A549 (cell line): ENCODE data around the gene ICAM4. TPM values are rescaled to one million over a fixed set of nuclear protein-coding genes. Genes with fewer than 3 reads are reported as not detected.
A peak's percentile ranks its signal among the peaks of the same experiment; 100 is the strongest.

ENCODE experiments used
- ATAC-seq, 2 experiments: fragments of 200-7000 bp in 1 of 2; fragments of >200 bp in 1 of 2; cut with Nextera tagmentation in 1 of 2; cut with Tn5 transposase in 1 of 2; 3 replicates each; pipeline versions ENCODE4 v1.8.0 to v1.9.1; 2018 to 2020; ENCODE audit warnings: mild to moderate bottlenecking in 1 of 2, moderate library complexity in 1 of 2
- CTCF ChIA-PET: fragments of 300-600 bp; sonication (Branson Sonifier 250); formaldehyde crosslinking; extraction: SDS; loops from one replicate; lab custom pipeline; 2021; ENCODE audit warnings: antibody characterized with exemption, inconsistent platforms; lab: Yijun Ruan, JAX
- POLR2A ChIA-PET: fragments of 350-600 bp; formaldehyde crosslinking; extraction: SDS; loops from one replicate; lab custom pipeline; 2021; ENCODE audit warnings: antibody characterized with exemption, inconsistent platforms; lab: Yijun Ruan, JAX
- DNase-seq, 2 experiments: peaks; one replicate each; pipeline versions ENCODE4 v3.0.0 to v3.0.0-alpha.2; 2011 to 2016; ENCODE audit warnings: low read depth in 1 of 2, low spot score in 1 of 2
- FAIRE-seq: peaks from 2 replicates; lab custom pipeline; 2011; peaks lifted over from hg19 to GRCh38; lab: Jason Lieb, UNC
- H3K27ac ChIP-seq, 2 experiments: fragments of >200 bp; sonication (Bioruptor Twin); formaldehyde crosslinking; 3 replicates each; pipeline ENCODE4 v1.5.1; 2016 to 2017
- H3K4me1 ChIP-seq: fragments of >200 bp; sonication (Bioruptor Twin); formaldehyde crosslinking; 3 replicates; pipeline ENCODE4 v1.6.1; 2016
- H3K4me2 ChIP-seq: fragments of >200 bp; sonication (Bioruptor Twin); formaldehyde crosslinking; 3 replicates; pipeline ENCODE4 v1.6.1; 2016
- H3K4me3 ChIP-seq: fragments of >200 bp; sonication (Bioruptor Twin); formaldehyde crosslinking; 3 replicates; pipeline ENCODE4 v1.5.1; 2016
- H3K9me3 ChIP-seq: fragments of >200 bp; sonication (Bioruptor Twin); formaldehyde crosslinking; 3 replicates; pipeline ENCODE4 v1.6.1; 2016
- BHLHE40 ChIP-seq: IDR thresholded peaks from 2 replicates; pipeline ENCODE4 v1.6.1; 2012; ENCODE audit warnings: low read depth, low read length, inconsistent platforms
- CEBPB ChIP-seq, 2 experiments: fragments of >200 bp in 1 of 2; sonication (Bioruptor Twin) in 1 of 2; formaldehyde crosslinking in 1 of 2; IDR thresholded peaks; 2 replicates each; pipeline ENCODE4 v1.6.1; 2012 to 2016
- CHD2 ChIP-seq: fragments of 150-350 bp; IDR thresholded peaks from 2 replicates; pipeline ENCODE4 v1.6.1; 2014; ENCODE audit warnings: low read length; ENCODE audit not compliant: partially characterized antibody
- EHF ChIP-seq: fragments of 250-450 bp; sonication (Bioruptor Pico); IDR thresholded peaks from 2 replicates; pipeline ENCODE4 v1.5.0; 2020; ENCODE audit warnings: mild to moderate bottlenecking
- ESRRA ChIP-seq: fragments of 150-350 bp; IDR thresholded peaks from 2 replicates; pipeline ENCODE4 v1.6.1; 2014; ENCODE audit warnings: mild to moderate bottlenecking, low read length, borderline replicate concordance
- FOSB ChIP-seq: fragments of 250-450 bp; sonication (Bioruptor Pico); IDR thresholded peaks from 2 replicates; pipeline ENCODE4 v1.5.0; 2020; ENCODE audit warnings: mild to moderate bottlenecking, moderate library complexity
- FOSL2 ChIP-seq, 2 experiments: fragments of 450-650 bp in 1 of 2; fragments of >200 bp in 1 of 2; sonication (Bioruptor Twin) in 1 of 2; formaldehyde crosslinking; IDR thresholded peaks; 2 replicates each; pipeline versions ENCODE4 v1.5.0 to v1.6.1; 2016 to 2020; ENCODE audit warnings: mild to moderate bottlenecking in 1 of 2, moderate library complexity in 1 of 2
- FOXS1 ChIP-seq: fragments of 250-450 bp; sonication (Bioruptor Pico); IDR thresholded peaks from 2 replicates; pipeline ENCODE4 v1.5.0; 2020; ENCODE audit warnings: mild to moderate bottlenecking, moderate library complexity
- GATA3 ChIP-seq: IDR thresholded peaks from 2 replicates; pipeline ENCODE4 v1.6.1; 2012; ENCODE audit warnings: borderline replicate concordance
- HDAC2 ChIP-seq: fragments of 200-600 bp; sonication (generic); IDR thresholded peaks from 2 replicates; pipeline ENCODE4 v1.6.1; 2016
- HOXA7 ChIP-seq: fragments of 250-450 bp; sonication (Bioruptor Pico); IDR thresholded peaks from 2 replicates; pipeline ENCODE4 v1.5.0; 2020; ENCODE audit warnings: mild to moderate bottlenecking, moderate library complexity
- HOXB13 ChIP-seq: fragments of 250-450 bp; sonication (Bioruptor Pico); IDR thresholded peaks from 2 replicates; pipeline ENCODE4 v1.5.0; 2020; ENCODE audit warnings: low read depth, mild to moderate bottlenecking, moderate library complexity
- JUNB ChIP-seq: fragments of >200 bp; sonication (Bioruptor Twin); formaldehyde crosslinking; IDR thresholded peaks from 2 replicates; pipeline ENCODE4 v1.6.1; 2016
- MAFK ChIP-seq: fragments of 450-650 bp; IDR thresholded peaks from 2 replicates; pipeline ENCODE4 v1.6.1; 2014; ENCODE audit not compliant: partially characterized antibody
- NFE2L2 ChIP-seq: fragments of 150-350 bp; conservative IDR thresholded peaks from 2 replicates; pipeline ENCODE4 v1.6.1; 2014; ENCODE audit warnings: low read length
- NR3C1 ChIP-seq: fragments of >200 bp; sonication (Bioruptor Twin); formaldehyde crosslinking; IDR thresholded peaks from 3 replicates; pipeline ENCODE4 v1.6.1; 2017
- POLR2A ChIP-seq: IDR thresholded peaks from 2 replicates; pipeline ENCODE4 v1.6.1; 2012; ENCODE audit warnings: mild to moderate bottlenecking, low read length
- POLR2AphosphoS2 ChIP-seq: conservative IDR thresholded peaks from 2 replicates; pipeline ENCODE4 v1.6.1; 2012; ENCODE audit warnings: low read length, improper control_type of control experiment, inconsistent platforms
- REST ChIP-seq: fragments of 200-600 bp; sonication (generic); IDR thresholded peaks from 2 replicates; pipeline ENCODE4 v1.6.1; 2016; ENCODE audit warnings: antibody characterized with exemption, mild to moderate bottlenecking, moderate library complexity
- RNF2 ChIP-seq: fragments of 200-600 bp; sonication (generic); IDR thresholded peaks from 2 replicates; pipeline ENCODE4 v1.6.1; 2016; ENCODE audit warnings: low read depth, mild to moderate bottlenecking, antibody characterized with exemption, moderate library complexity, borderline replicate concordance
- SMC3 ChIP-seq: fragments of >200 bp; sonication (Bioruptor Twin); formaldehyde crosslinking; IDR thresholded peaks from 3 replicates; pipeline ENCODE4 v1.6.1; 2018; ENCODE audit warnings: inconsistent platforms
- SREBF2 ChIP-seq: fragments of 450-650 bp; IDR thresholded peaks from 2 replicates; pipeline ENCODE4 v1.6.1; 2014; ENCODE audit warnings: mild to moderate bottlenecking, moderate library complexity
- ZNF302 ChIP-seq: fragments of 250-450 bp; sonication (Bioruptor Pico); IDR thresholded peaks from 2 replicates; pipeline ENCODE4 v1.9.0; 2021; ENCODE audit warnings: inconsistent platforms, mild to moderate bottlenecking, moderate library complexity
- WGBS: methylation state at CpG from one replicate; pipeline ENCODE4 v1.1.6; 2017; ENCODE audit errors: missing lambda C conversion rate; 5-methylcytosine and 5-hydroxymethylcytosine counted together
- polyA plus RNA-seq, 4 experiments: library from polyadenylated mRNA; depleted of rRNA in 3 of 4; stranded (reverse); fragments of >200 nt; fragmentation: RNase III in 1 of 4; extraction: RNeasy Plus Mini Kit Qiagen cat#74134 plus additional on column Dnase treatment in 1 of 4; gene quantifications; 2 replicates in 3 of 4; 3 replicates in 1 of 4; pipeline ENCODE4 v1.2.3, GENCODE V29; 2011 to 2017
- TF ChIP-seq, protein P1 (sequence below): fragments of 250-450 bp; sonication (Bioruptor Pico); IDR thresholded peaks from 2 replicates; pipeline ENCODE4 v1.5.0; 2020; ENCODE audit warnings: low read depth, mild to moderate bottlenecking, moderate library complexity
- TF ChIP-seq, protein P2 (sequence below): fragments of 250-450 bp; sonication (Bioruptor Pico); IDR thresholded peaks from 2 replicates; pipeline ENCODE4 v1.5.0; 2021; ENCODE audit warnings: mild to moderate bottlenecking, moderate library complexity, borderline replicate concordance
- TF ChIP-seq, protein P3 (sequence below): IDR thresholded peaks from 2 replicates; pipeline ENCODE4 v1.6.1; 2012

The ICAM4 gene
- polyA plus RNA-seq, 2 of the 4 experiments (the other 2 are of a cell fraction): not detected

- TF ChIP-seq CEBPB (IDR thresholded peaks at IDR 0.05): no peak
- TF ChIP-seq POLR2A: peak; percentile 52
- TF ChIP-seq HDAC2: no peak
- TF ChIP-seq, protein P1, sequence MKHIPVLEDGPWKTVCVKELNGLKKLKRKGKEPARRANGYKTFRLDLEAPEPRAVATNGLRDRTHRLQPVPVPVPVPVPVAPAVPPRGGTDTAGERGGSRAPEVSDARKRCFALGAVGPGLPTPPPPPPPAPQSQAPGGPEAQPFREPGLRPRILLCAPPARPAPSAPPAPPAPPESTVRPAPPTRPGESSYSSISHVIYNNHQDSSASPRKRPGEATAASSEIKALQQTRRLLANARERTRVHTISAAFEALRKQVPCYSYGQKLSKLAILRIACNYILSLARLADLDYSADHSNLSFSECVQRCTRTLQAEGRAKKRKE (CRISPR knock-in tag): no peak
- TF ChIP-seq SMC3: no peak
- TF ChIP-seq ZNF302 (CRISPR knock-in tag): no peak
- no peak for TF ChIP-seq FOXS1
- TF ChIP-seq, protein P2, sequence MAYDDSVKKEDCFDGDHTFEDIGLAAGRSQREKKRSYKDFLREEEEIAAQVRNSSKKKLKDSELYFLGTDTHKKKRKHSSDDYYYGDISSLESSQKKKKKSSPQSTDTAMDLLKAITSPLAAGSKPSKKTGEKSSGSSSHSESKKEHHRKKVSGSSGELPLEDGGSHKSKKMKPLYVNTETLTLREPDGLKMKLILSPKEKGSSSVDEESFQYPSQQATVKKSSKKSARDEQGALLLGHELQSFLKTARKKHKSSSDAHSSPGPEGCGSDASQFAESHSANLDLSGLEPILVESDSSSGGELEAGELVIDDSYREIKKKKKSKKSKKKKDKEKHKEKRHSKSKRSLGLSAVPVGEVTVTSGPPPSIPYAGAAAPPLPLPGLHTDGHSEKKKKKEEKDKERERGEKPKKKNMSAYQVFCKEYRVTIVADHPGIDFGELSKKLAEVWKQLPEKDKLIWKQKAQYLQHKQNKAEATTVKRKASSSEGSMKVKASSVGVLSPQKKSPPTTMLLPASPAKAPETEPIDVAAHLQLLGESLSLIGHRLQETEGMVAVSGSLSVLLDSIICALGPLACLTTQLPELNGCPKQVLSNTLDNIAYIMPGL (CRISPR knock-in tag): no peak
- TF ChIP-seq FOSL2 (IDR thresholded peaks at IDR 0.05): no peak
- peak; percentile 65 for TF ChIP-seq FOSL2 (CRISPR knock-in tag; IDR thresholded peaks at IDR 0.05)
- TF ChIP-seq FOSB: no peak
- no peak for TF ChIP-seq JUNB
- TF ChIP-seq HOXA7 (CRISPR knock-in tag): no peak
- peak; percentile 66 for TF ChIP-seq REST
- TF ChIP-seq NR3C1: no peak
- TF ChIP-seq EHF: no peak
- no peak for TF ChIP-seq BHLHE40
- no peak for TF ChIP-seq RNF2
- no peak for TF ChIP-seq MAFK
- no peak for TF ChIP-seq POLR2AphosphoS2
- TF ChIP-seq GATA3: 0 out of 2 replicates have a peak, but pooled peaks have one; percentile 44
- peak; percentile 56 for TF ChIP-seq CHD2
- TF ChIP-seq HOXB13 (CRISPR knock-in tag): no peak
- no peak for TF ChIP-seq SREBF2
- no peak for TF ChIP-seq NFE2L2
These were observed 34.7 kb upstream of the ICAM4 start, which contains the start of gene MRPL4 (continued) for GRCh38 chr19:10251792-10252694.

GRCh38 chr19:10252707-10253106 lies 34.0 kb upstream of the ICAM4 start:
- Histone ChIP-seq H3K27ac (peak overlapping the region; percentile 95 to 98), H3K4me2 (peak overlapping the region; percentile 79), H3K4me1 (no peaks in the 10 kb centered on the region), H3K4me3 (peak overlapping the region; percentile 86), H3K9me3 (no peaks in the 10 kb centered on the region)
- no peak for ATAC-seq
- 34% methylated on average over 5 of the region's 8 CpGs for WGBS
- no peak for FAIRE-seq
- no peak for DNase-seq
- TF ChIP-seq POLR2AphosphoS2: no peak
- TF ChIP-seq ESRRA: no peak
- no peak for TF ChIP-seq JUNB
- TF ChIP-seq, protein P3, sequence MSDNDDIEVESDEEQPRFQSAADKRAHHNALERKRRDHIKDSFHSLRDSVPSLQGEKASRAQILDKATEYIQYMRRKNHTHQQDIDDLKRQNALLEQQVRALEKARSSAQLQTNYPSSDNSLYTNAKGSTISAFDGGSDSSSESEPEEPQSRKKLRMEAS: no peak
- ChIA-PET CTCF (no interaction called here), POLR2A (no interaction called here)
